ENCODE results near the gene CACNB2. TPM values are rescaled to one million over a fixed set of nuclear protein-coding genes. Genes with fewer than 3 reads are reported as not detected.
A peak's percentile ranks its signal among the peaks of the same experiment; 100 is the strongest.

The CACNB2 gene
- total RNA-seq, 1 donor from 2014 or later, result 8.4 TPM

DNA sequence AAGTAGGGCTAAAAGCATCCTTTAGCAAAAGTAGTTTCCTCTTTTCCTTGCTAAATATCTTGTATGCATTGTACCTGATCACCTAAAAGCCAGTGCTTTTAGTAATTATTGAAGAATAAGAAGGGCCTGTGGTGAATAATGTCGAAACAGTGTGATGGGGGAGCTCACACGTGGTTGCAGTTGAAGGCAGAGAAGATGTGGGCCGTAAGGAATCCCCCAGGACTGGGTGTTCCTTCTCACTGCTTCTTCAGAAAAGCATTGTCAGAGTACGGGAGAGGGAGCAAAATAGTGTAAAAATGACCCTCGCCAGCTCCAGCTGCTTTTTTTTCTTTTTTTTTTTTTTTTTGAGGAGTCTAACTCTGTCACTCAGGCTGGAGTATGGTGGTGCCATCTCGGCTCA lies 310.1 kb downstream of the CACNB2 start:
- no peak for DNase-seq (ENCODE audit: low spot score)

- DNase-seq (ENCODE audit: low spot score), result no peak
Measured at GRCh38 chr10:18455086-18455884, 315.1 kb downstream of the CACNB2 start.

GRCh38 chr10:18456984-18457383 lies 316.8 kb downstream of the CACNB2 start:
- no peak for DNase-seq (ENCODE audit: low spot score)

DNA sequence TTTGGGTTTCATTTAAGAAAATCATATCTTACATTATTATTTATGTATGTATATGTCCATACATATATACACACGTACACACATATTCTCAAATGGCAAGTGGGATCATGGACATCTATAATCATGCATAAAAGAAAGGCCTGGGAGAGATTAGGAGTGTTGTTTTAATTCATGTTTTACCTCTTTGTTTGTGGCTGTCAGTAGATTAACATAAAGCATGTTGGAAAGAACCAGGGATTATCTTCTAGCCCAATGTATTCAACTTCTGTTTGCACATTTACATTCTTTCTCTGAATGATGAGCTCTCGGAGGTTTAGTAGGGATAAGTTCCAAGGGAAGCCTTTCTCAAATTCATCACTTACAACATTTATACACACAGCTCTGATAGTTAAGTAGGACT lies 319.8 kb downstream of the CACNB2 start:
- DNase-seq (ENCODE audit: low spot score), result no peak

GRCh38 chr10:18463673-18464211 lies 323.5 kb downstream of the CACNB2 start:
- DNase-seq (ENCODE audit: low spot score), result no peak

- DNase-seq (ENCODE audit: low spot score), result no peak
Measured at GRCh38 chr10:18469125-18469524, 328.9 kb downstream of the CACNB2 start.

GRCh38 chr10:18472977-18473376 lies 332.8 kb downstream of the CACNB2 start:
- no peak for DNase-seq (ENCODE audit: low spot score)

DNA sequence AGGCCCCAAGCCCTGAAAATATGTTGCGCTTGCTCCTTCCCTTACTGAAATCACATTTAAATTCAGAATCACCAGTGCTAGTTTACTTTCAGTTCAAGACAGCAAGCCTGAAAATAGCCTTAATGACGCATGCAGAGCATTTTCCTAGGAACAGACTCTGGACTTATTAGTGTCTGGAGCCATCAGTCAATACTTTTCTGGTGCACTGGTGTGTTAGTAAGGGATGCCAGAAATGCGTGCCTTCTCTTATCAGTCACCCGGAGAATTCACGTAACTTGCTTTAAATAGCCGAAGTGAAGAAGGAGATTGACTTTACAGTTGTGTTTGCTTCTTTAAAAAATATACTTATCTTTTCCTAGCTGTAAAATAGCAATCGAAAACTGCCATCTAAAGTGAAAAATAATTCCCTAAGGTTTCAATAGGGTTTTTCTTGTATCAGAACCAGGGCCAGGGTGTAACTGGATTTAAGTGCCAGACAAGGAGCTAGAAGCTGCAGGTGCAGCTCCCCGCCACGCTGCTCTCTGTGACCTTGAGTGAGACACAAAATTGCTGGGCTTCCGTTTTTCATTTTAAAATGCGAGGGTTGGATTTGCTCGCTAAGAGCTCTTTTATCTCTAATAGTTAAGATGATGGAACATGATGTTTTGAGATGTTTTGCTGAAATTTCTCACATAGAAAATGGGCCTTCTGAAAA lies 333.3 kb downstream of the CACNB2 start:
- peak; percentile 36 for DNase-seq (ENCODE audit: low spot score)

DNA sequence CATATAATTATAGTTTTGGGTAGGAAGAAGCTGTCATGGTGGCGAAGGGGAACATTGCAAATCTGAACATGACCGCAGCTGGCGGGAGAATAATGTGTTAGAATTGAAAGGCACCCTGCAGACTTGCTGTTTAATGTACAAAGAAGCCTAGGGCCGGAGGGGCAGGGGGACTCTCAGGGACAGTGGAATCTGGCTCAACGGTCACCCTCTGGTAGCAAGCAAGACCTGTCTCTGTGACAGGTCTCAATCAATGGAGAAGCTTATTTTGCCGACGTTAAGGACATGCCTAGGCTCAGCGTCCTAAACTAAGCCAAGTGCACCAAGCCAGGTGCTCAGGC lies 333.9 kb downstream of the CACNB2 start:
- no peak for DNase-seq (ENCODE audit: low spot score)

DNA sequence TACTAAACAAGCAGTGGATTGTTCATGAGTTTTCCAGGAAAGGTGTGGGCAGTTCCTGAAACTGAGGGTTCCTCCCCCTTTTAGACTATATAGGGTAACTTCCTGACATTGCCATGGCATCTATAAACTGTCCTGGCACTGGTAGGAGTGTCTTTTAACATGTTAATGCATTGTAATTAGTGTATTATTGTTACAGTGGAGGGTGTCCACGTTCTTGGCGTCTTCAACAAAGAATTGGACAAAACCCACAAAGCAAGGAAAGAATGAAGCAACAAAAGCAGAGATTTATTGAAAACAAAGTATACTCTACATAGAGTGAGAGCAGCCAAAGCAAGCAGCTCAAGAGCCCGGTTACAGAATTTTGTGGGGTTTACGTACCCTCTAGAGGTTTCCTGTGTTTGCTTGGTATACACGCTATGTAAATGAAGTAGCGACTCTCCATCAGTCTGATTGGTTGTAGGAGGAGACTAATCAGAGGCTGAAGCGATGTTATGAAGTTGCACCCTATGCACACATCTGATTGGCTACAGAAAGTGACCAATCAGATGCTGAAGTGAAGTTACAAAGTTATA lies 335.9 kb downstream of the CACNB2 start:
- DNase-seq (ENCODE audit: low spot score), result no peak

DNA sequence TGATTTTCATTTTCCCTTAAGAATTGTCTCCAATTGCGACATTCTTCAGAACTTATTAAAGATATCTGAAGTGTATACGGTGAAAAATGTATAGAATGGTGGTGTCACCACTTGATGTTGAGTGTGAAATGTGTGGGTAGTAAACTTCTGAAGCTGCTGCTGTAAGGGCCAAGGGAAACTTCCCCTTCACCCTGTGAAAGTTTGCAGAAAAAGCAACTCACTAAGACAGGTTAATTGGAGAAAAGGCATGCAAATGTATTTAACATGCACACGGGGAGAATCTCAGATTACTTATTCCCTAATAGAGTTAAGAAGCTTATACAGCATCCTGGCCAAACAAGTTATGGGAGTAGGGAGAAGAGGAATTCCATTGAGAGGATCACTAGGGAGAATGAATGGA lies 338.1 kb downstream of the CACNB2 start:
- DNase-seq (ENCODE audit: low spot score), result no peak

DNA sequence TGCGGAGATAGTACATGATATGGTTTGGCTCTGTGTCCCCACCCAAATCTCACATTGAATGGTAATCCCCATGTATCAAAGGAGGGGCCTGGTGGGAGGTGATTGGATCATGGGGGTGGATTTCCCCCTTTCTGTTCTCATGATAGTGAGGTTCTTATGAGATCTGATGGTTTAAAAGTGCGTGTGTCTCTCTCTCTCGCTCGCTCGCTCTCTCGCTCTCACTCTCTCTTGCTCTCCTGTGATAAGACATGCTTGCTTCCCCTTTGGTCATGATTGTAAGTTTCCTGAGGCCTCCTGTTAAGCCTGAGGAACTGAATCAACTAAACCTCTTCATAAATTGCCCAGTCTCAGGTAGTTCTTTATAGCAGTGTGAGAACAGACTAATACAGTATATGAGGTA lies 339.3 kb downstream of the CACNB2 start:
- DNase-seq (ENCODE audit: low spot score), result no peak

DNA sequence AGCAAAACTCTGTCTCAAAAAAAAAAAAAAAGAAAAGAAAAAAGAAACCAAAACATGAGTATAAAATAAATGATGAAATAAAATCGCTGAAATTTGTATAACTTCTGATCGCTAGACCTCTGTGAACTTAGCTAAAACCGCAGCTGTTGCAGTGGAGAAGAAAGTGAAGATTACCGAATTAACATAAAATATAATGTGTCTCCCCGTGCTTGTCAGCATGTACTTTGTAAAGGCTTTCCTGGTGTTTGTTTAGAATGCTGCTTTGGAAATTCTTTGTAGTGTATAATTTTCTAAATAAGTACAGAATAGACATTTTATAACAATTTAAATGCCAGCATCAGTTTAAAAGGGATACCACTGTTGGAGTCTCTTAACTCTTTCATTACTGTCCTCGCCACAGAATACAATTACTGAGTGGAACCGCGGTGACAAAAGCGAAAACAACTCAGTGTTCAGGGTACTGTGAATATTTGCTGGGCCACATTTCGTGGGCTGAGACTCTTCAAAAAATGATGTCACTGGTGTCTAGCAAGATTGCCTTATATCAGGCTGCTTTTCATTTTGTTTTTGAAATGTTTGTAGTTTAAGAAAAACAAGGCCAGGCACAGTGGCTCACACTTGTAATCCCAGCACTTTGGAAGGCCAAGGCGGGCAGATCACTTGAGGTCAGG lies 343.4 kb downstream of the CACNB2 start:
- DNase-seq (ENCODE audit: low spot score), result no peak

DNA sequence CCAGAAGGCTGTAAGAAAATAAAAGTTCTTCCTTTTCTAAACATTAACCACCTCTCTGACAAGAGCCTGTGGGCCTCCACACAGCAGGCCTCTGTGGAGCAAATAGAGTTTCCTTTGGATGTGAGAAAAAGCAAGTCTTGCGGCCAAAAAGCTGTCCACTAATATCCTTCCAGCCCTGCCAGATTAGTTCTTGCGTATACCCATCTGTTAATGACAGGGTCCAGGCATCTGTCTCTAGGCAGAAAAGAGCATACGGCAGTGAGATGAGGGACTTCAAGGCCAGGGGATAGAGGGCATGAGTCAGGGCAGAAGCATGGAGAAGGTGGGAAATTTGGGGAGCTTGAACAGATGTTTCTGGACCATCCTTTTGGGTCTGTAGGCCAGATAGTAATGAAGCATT lies 346.2 kb downstream of the CACNB2 start:
- DNase-seq (ENCODE audit: low spot score), result no peak

DNA sequence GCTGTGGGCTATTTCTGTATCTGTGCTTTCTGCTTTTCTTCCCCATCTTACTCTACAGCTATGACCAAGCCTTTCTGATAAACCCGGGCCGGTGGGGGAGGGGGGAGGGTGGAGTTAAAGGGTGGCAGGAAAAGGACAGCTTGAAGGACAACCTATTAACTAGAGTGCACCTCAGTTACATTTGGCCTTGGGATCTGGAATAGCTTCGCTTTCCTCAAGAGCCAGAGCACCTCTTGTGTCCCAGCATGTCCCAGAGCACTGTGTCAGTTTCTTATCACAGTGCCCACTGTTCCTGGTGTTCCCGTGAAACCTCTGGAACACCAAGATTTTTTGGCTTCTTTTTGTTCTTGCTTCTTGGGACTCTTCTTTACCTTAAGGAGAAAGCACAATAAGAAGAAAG lies 350.5 kb downstream of the CACNB2 start:
- DNase-seq (ENCODE audit: low spot score), result no peak

GRCh38 chr10:18497806-18498369 lies 357.7 kb downstream of the CACNB2 start:
- no peak for DNase-seq (ENCODE audit: low spot score)

- DNase-seq (ENCODE audit: low spot score), result no peak
Measured at GRCh38 chr10:18498998-18499397, 358.8 kb downstream of the CACNB2 start.

- DNase-seq (ENCODE audit: low spot score), result no peak
Measured at GRCh38 chr10:18500576-18500975, 360.4 kb downstream of the CACNB2 start.

DNA sequence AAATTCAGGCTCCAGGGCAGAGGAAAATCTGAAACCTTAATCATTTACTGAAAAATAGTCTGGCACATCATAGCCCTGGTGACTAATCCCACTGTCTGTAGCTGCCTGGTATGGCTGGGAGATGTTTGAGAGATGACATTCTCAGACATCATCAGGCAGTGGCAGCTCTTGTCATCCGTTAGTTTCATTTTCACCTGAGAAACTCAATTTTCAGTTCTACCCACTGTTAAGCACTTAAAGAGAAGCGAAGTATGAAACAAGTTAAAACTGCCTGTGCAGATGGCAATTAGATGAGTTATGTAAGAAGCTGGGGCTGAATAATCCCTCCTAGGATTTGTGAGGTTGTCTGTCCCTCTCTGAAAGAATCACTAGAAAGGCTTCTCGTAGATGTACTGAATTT lies 361.0 kb downstream of the CACNB2 start:
- DNase-seq (ENCODE audit: low spot score), result no peak

- no peak for DNase-seq (ENCODE audit: low spot score)
Measured at GRCh38 chr10:18501629-18502028, 361.4 kb downstream of the CACNB2 start.

GRCh38 chr10:18504161-18504560 lies 363.9 kb downstream of the CACNB2 start:
- DNase-seq (ENCODE audit: low spot score), result no peak

All from mucosa of gallbladder (tissue), 1 donor.